Activated naive CD8-positive, alpha-beta T cell treated with anti-CD3 and anti-CD28 coated beads, Interleukin-2, amount 10 ng/mL, durations not matched to agents 7 days and 5 days (primary cell): ENCODE results near the gene SCARB1. TPM values are rescaled to one million over a fixed set of nuclear protein-coding genes. Genes with fewer than 3 reads are reported as not detected.

Experiments
- ATAC-seq: fragments of 150-1000 bp; cut with Tn5 transposase; one replicate; pipeline ENCODE4 v1.10.0; 2021; ENCODE audit warnings: low read depth, moderate library complexity
- POLR2A ChIA-PET: fragments of 350-600 bp; sonication (Branson Sonifier 250); formaldehyde crosslinking; loops from one replicate; lab custom pipeline; 2021; ENCODE audit warnings: antibody characterized with exemption; lab: Charles Lee
- DNase-seq: peaks from one replicate; pipeline ENCODE4 v3.0.0; 2021
- H3K27ac Mint-ChIP-seq: one replicate; pipeline ENCODE4 v1.8.0; 2022; ENCODE audit warnings: mild to moderate bottlenecking, mixed read lengths
- H3K27me3 Mint-ChIP-seq: one replicate; pipeline ENCODE4 v1.8.0; 2022; ENCODE audit warnings: mild to moderate bottlenecking, moderate library complexity, mixed read lengths
- H3K36me3 Mint-ChIP-seq: one replicate; pipeline ENCODE4 v1.8.0; 2021; ENCODE audit warnings: mild to moderate bottlenecking, mixed read lengths
- H3K4me1 Mint-ChIP-seq: one replicate; pipeline ENCODE4 v1.8.0; 2021; ENCODE audit warnings: mixed read lengths
- H3K4me3 Mint-ChIP-seq: one replicate; pipeline ENCODE4 v1.8.0; 2022; ENCODE audit warnings: mild to moderate bottlenecking, moderate library complexity, mixed read lengths
- H3K9me3 Mint-ChIP-seq: one replicate; pipeline ENCODE4 v1.8.0; 2021; ENCODE audit warnings: mixed read lengths
- total RNA-seq, 2 experiments: library from RNA; stranded (reverse); gene quantifications; one replicate each; pipeline ENCODE4 v1.2.3, GENCODE V29; 2021

Gene SCARB1
- total RNA-seq, 2 experiments from 2014 or later, result 10.8 to 13.0 TPM

- ATAC-seq, result no peak
- Mint-ChIP-seq H3K4me3 (no peak overlapping the region), H3K9me3 (peaks cover 6% of the 10 kb centered on the region), H3K4me1 (peaks cover 12% of the 10 kb centered on the region), H3K27ac (no peak overlapping the region), H3K36me3 (no peaks in the 10 kb centered on the region), H3K27me3 (peaks cover 29% of the 10 kb centered on the region)
- DNase-seq, result no peak
- POLR2A ChIA-PET, result no interaction called here
These were observed 113.9 kb downstream of the SCARB1 start for GRCh38 chr12:124749725-124750124.

DNA sequence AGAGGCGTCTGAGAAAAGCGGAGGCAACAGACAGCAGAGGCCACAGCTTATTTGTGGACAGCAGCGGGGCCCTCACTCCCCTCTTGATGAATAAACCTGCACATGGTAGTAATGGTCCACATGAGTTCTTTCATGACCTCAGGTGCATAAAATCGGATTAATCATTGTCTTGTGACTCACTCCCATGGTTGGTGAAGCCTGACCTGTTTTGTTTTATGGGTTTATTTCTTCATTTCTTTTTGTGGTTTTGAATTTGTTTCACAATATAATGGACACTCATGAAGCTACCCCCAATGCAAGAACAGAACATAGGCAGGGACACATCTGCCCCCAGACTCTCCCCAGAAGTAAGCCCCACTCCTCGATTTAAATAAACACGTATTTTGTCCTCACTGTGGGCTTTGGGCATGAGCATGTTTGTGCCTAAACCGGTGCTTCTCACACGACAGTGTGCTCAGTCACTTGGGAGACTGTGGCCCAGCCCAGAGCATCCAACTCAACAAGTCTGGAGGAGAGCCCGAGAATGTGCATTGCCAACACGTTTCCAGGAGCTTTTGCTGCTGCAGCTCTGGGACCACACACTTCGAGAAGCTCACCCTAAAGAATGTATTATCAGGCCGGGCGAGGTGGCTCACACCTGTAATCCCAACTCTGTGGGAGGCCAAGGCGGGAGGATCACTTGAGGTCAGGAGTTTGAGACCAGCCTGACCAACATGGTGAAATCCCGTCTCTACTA lies 116.1 kb downstream of the SCARB1 start:
- Mint-ChIP-seq H3K4me1 (peaks cover 11% of the 10 kb centered on the region), H3K9me3 (no peaks in the 10 kb centered on the region), H3K27me3 (peaks cover 24% of the 10 kb centered on the region), H3K36me3 (no peaks in the 10 kb centered on the region), H3K4me3 (no peak overlapping the region), H3K27ac (no peak overlapping the region)
- no peak for ATAC-seq
- POLR2A ChIA-PET, result no interaction called here
- DNase-seq, result no peak

DNA sequence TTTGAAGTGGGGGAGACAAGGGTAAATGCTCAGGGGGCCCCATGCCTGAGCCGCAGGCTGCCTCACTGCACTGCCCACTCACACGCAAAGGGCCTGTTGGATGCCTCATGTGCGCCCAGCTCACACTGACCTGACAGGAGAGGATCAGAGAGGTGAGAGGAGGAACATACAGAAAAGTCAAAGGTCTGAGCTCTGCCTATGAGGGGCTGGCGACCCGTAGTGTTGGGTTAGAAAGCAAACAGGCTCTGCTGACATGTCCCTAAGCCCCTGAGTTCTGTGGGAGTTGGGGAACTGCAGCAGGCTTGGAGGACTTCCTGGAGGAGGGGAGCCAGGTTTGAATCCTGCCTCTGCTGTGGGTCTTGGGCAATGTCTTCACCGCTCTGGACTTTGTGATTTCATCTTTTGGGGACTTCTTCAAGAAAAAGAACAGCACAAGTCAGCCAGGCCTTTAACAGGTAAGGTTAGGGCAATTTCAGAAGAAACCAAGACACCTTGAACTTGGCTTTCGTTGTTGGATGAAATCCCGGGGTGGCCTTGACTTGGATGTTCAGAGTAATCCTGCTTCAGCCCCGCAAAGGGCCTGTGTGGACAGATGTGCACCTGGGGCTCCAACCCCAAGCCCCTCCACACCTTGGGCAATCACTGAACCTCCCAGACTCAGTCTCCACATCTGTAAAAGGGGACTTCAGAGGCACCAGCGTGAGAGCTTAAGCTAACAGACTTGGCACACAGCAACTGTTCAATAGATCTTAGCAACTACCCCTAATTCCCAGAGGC lies 116.8 kb downstream of the SCARB1 start:
- ATAC-seq (no peak), DNase-seq (no peak)
- peaks cover 11% of the 10 kb centered on the region for H3K4me1 Mint-ChIP-seq
- H3K27ac Mint-ChIP-seq, result no peak overlapping the region
- H3K27me3 Mint-ChIP-seq, result peaks cover 23% of the 10 kb centered on the region
- POLR2A ChIA-PET, result interaction anchor here (0.5 kb wide), 1 partner anchor 15 kb away, joined by 3 read pairs; no protein-coding TSS in a partner anchor
- H3K4me3 Mint-ChIP-seq, result no peak overlapping the region
- no peaks in the 10 kb centered on the region for H3K36me3 Mint-ChIP-seq
- no peaks in the 10 kb centered on the region for H3K9me3 Mint-ChIP-seq

GRCh38 chr12:124745891-124746570 lies 117.6 kb downstream of the SCARB1 start:
- ATAC-seq (peak; percentile 46), DNase-seq (no peak)
- Mint-ChIP-seq H3K36me3 (no peaks in the 10 kb centered on the region), H3K27ac (no peak overlapping the region), H3K27me3 (peaks cover 23% of the 10 kb centered on the region), H3K4me1 (peaks cover 11% of the 10 kb centered on the region), H3K4me3 (peak overlapping the region; percentile 37), H3K9me3 (no peaks in the 10 kb centered on the region)
- POLR2A ChIA-PET, result no interaction called here

- Mint-ChIP-seq H3K4me1 (peaks cover 11% of the 10 kb centered on the region), H3K27ac (no peak overlapping the region), H3K36me3 (no peaks in the 10 kb centered on the region), H3K9me3 (no peaks in the 10 kb centered on the region), H3K4me3 (no peak overlapping the region), H3K27me3 (peaks cover 27% of the 10 kb centered on the region)
- ATAC-seq (no peak), DNase-seq (no peak)
- POLR2A ChIA-PET, result no interaction called here
These were observed 118.2 kb downstream of the SCARB1 start for GRCh38 chr12:124745465-124745890.

DNA sequence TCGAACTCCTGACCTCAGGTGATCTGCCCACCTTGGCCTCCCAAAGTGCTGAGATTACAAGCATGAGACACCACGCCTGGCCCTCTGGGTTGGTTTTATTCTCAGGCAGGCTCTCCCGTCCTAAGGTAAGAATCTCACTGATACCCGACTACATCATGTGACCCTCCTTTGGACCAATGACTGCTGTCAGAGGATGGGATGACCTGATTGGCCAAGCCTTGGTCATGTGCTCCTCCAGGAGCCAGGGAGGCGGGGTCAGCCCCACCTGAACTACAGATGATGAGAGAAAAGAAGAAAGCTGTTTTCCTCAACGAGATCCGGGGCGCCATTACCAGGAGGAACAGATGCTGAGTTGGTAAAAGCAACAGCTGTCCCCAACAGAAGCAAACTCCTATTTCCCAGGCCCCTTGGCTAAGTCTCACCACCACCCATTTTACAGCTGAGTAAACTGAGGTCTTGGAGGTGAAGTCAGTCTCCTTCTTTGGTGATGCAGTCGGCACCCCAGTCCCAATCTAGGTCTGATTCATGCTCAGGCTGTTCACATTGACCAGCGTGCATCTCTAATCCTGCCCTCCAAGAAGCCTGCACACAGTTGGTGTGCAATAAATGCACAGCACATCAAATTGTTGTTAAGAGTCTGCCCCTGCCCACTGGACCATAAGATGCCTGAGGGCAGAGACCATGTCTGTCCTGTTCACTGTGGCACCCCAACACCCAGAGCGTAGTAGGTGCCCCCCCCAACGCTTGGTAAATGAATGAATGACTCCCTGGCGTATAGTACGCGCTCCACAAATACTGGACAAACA lies 118.8 kb downstream of the SCARB1 start:
- Mint-ChIP-seq H3K36me3 (no peaks in the 10 kb centered on the region), H3K4me3 (no peak overlapping the region), H3K27ac (no peak overlapping the region), H3K27me3 (peaks cover 26% of the 10 kb centered on the region), H3K9me3 (no peaks in the 10 kb centered on the region), H3K4me1 (peaks cover 8% of the 10 kb centered on the region)
- POLR2A ChIA-PET, result no interaction called here
- DNase-seq (no peak), ATAC-seq (no peak)

DNA sequence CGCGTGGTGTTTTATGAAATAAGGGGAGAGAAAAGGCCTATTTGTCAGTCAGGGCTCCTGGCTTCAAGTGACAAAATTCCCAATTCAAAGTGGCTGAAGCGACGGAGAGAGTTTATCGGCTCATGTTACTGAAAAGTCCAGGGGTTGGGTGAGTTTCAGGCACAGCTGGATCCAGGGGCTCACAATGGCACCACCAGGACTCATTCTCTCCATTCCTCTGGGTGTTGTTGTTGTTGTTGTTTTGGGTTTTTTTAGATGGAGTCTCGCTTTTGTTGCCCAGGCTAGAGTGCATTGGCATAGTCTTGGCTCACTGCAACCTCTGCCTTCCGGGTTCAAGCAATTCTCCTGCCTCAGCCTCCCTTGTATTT lies 119.4 kb downstream of the SCARB1 start:
- H3K27me3 Mint-ChIP-seq, result peaks cover 26% of the 10 kb centered on the region
- no peaks in the 10 kb centered on the region for H3K9me3 Mint-ChIP-seq
- DNase-seq (no peak), ATAC-seq (no peak)
- no peaks in the 10 kb centered on the region for H3K36me3 Mint-ChIP-seq
- POLR2A ChIA-PET, result no interaction called here
- H3K27ac Mint-ChIP-seq, result no peak overlapping the region
- H3K4me1 Mint-ChIP-seq, result peaks cover 8% of the 10 kb centered on the region
- H3K4me3 Mint-ChIP-seq, result no peak overlapping the region

GRCh38 chr12:124743479-124744272 lies 120.0 kb downstream of the SCARB1 start:
- no peak overlapping the region for H3K27ac Mint-ChIP-seq
- POLR2A ChIA-PET, result no interaction called here
- H3K4me3 Mint-ChIP-seq, result no peak overlapping the region
- ATAC-seq, result no peak
- peaks cover 26% of the 10 kb centered on the region for H3K27me3 Mint-ChIP-seq
- no peaks in the 10 kb centered on the region for H3K9me3 Mint-ChIP-seq
- peaks cover 8% of the 10 kb centered on the region for H3K4me1 Mint-ChIP-seq
- DNase-seq, result no peak
- H3K36me3 Mint-ChIP-seq, result no peaks in the 10 kb centered on the region

DNA sequence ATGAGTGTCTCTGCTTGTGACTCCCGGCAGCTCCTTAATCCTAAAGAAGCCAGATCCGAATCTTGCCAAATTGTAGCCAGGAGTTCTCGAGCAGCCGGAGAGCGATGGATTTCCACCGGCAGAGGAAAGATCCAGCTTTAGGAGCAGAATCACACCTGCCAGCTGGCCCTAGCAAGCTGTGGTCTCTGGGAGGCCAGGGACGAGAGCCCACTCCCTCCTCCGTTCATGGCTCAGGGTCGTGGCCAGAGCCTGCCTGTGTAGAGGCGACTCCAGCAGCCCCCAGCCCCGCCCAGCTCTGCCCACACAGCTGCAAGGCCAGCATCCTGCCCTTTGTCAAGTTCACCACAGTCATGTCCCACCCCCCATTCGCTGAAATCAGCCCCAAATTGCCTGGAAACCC lies 121.0 kb downstream of the SCARB1 start:
- no peak overlapping the region for H3K4me3 Mint-ChIP-seq
- peaks cover 22% of the 10 kb centered on the region for H3K27me3 Mint-ChIP-seq
- DNase-seq, result no peak
- H3K27ac Mint-ChIP-seq, result no peak overlapping the region
- POLR2A ChIA-PET, result no interaction called here
- ATAC-seq, result no peak
- H3K4me1 Mint-ChIP-seq, result peaks cover 8% of the 10 kb centered on the region
- H3K9me3 Mint-ChIP-seq, result no peaks in the 10 kb centered on the region
- no peaks in the 10 kb centered on the region for H3K36me3 Mint-ChIP-seq

DNA sequence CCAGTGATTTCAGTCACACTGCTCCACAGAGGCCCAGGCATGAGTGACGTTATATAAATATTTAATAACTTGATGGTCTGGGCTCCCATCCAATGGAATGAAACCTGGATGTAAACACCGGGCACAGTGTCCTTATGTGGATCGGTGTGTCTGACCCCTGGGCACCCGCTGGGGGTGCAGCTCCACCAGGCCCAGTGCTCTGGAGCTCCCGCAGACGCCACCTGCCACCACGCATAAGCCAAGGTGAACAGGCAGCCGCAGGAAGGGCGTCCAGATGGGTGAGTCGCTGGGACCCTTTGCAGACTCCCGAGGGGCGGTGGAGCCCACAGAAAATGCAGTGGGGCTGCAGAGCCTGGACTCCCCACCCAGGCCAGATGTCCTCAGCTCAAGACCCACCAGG lies 121.6 kb downstream of the SCARB1 start:
- ATAC-seq (no peak), DNase-seq (no peak)
- Mint-ChIP-seq H3K4me3 (no peak overlapping the region), H3K9me3 (no peaks in the 10 kb centered on the region), H3K36me3 (no peaks in the 10 kb centered on the region), H3K27me3 (peaks cover 19% of the 10 kb centered on the region), H3K4me1 (peaks cover 10% of the 10 kb centered on the region), H3K27ac (no peak overlapping the region)
- POLR2A ChIA-PET, result no interaction called here

GRCh38 chr12:124741211-124741610 lies 122.5 kb downstream of the SCARB1 start:
- Mint-ChIP-seq H3K4me1 (peaks cover 11% of the 10 kb centered on the region), H3K27me3 (peaks cover 15% of the 10 kb centered on the region), H3K4me3 (no peak overlapping the region), H3K9me3 (no peaks in the 10 kb centered on the region), H3K27ac (no peak overlapping the region), H3K36me3 (no peaks in the 10 kb centered on the region)
- ATAC-seq (no peak), DNase-seq (no peak)
- POLR2A ChIA-PET, result no interaction called here

- peaks cover 12% of the 10 kb centered on the region for H3K27me3 Mint-ChIP-seq
- H3K9me3 Mint-ChIP-seq, result no peaks in the 10 kb centered on the region
- no peak for ATAC-seq
- DNase-seq, result no peak
- H3K4me1 Mint-ChIP-seq, result peaks cover 10% of the 10 kb centered on the region
- H3K27ac Mint-ChIP-seq, result no peak overlapping the region
- POLR2A ChIA-PET, result no interaction called here
- H3K36me3 Mint-ChIP-seq, result no peaks in the 10 kb centered on the region
- H3K4me3 Mint-ChIP-seq, result no peak overlapping the region
These were observed 123.0 kb downstream of the SCARB1 start for GRCh38 chr12:124740691-124741137.
